Ectodermal cell (in vitro differentiated cells): ENCODE data around the gene CTSA.
"Not testable (repeated sequence)": the region's sequence is repeated elsewhere in the genome, so short reads cannot be mapped to it uniquely, and the experiment has no call there.

Experiments used
- H3K27ac ChIP-seq: 2 replicates; pipeline ENCODE4 v1.7.0; 2013; ENCODE audit warnings: mild to moderate bottlenecking, low read depth, low read length; ENCODE audit not compliant: insufficient read depth, poor library complexity, severe bottlenecking
- H3K27me3 ChIP-seq: 2 replicates; pipeline ENCODE4 v1.7.0; 2013; ENCODE audit warnings: mild to moderate bottlenecking, low read length; ENCODE audit not compliant: insufficient read depth, control insufficient read depth, poor library complexity, severe bottlenecking
- H3K36me3 ChIP-seq: one replicate; pipeline ENCODE4 v1.7.0; 2013; ENCODE audit warnings: low read length; ENCODE audit not compliant: control insufficient read depth, insufficient read depth
- H3K4me1 ChIP-seq: one replicate; pipeline ENCODE4 v1.7.0; 2013; ENCODE audit warnings: low read length; ENCODE audit not compliant: control insufficient read depth, insufficient read depth
- H3K4me3 ChIP-seq: 2 replicates; pipeline ENCODE4 v1.7.0; 2013; ENCODE audit warnings: low read depth, low read length, control low read depth; ENCODE audit not compliant: insufficient read depth
- H3K9me3 ChIP-seq: 2 replicates; pipeline ENCODE4 v1.7.0; 2013; ENCODE audit warnings: mild to moderate bottlenecking, low read length, moderate library complexity; ENCODE audit not compliant: control insufficient read depth
- WGBS, 2 experiments: methylation state at CpG; one replicate each; pipeline ENCODE4 v1.1.7; 2013; ENCODE audit warnings: missing lambda C conversion rate in 2 of 2; 5-methylcytosine and 5-hydroxymethylcytosine counted together

The CTSA gene

GRCh38 chr20:45866454-45866853, 24.7 kb upstream of the CTSA start:
- Histone ChIP-seq H3K4me1 (no peaks in the 10 kb centered on the region), H3K4me3 (no peak overlapping the region), H3K27ac (no peak overlapping the region), H3K27me3 (no peaks in the 10 kb centered on the region), H3K9me3 (no peaks in the 10 kb centered on the region), H3K36me3 (no peaks in the 10 kb centered on the region)
- 92% methylated on average over 5 of the region's 5 CpGs for WGBS, 2 experiments

GRCh38 chr20:45867136-45867818, 23.9 kb upstream of the CTSA start:
- 90 to 92% methylated on average over 6 of the region's 6 CpGs for WGBS, 2 experiments
- no peaks in the 10 kb centered on the region for H3K27me3 ChIP-seq
- no peaks in the 10 kb centered on the region for H3K36me3 ChIP-seq
- H3K4me1 ChIP-seq: no peaks in the 10 kb centered on the region
- no peak overlapping the region for H3K4me3 ChIP-seq
- H3K9me3 ChIP-seq: no peaks in the 10 kb centered on the region
- H3K27ac ChIP-seq: no peak overlapping the region

GRCh38 chr20:45867819-45868176, 23.3 kb upstream of the CTSA start:
- Histone ChIP-seq H3K27me3 (no peaks in the 10 kb centered on the region), H3K9me3 (no peaks in the 10 kb centered on the region), H3K4me1 (no peaks in the 10 kb centered on the region), H3K36me3 (no peaks in the 10 kb centered on the region), H3K4me3 (no peak overlapping the region), H3K27ac (no peak overlapping the region)

GRCh38 chr20:45872626-45873025, 18.5 kb upstream of the CTSA start:
- WGBS, 2 experiments: 85 to 94% methylated on average over 4 of the region's 4 CpGs
- Histone ChIP-seq H3K4me1 (no peaks in the 10 kb centered on the region), H3K27ac (no peak overlapping the region), H3K4me3 (no peak overlapping the region), H3K36me3 (no peaks in the 10 kb centered on the region), H3K9me3 (no peaks in the 10 kb centered on the region), H3K27me3 (no peaks in the 10 kb centered on the region)

- Histone ChIP-seq H3K27me3 (no peaks in the 10 kb centered on the region), H3K4me1 (no peaks in the 10 kb centered on the region), H3K36me3 (no peaks in the 10 kb centered on the region), H3K4me3 (no peak overlapping the region), H3K27ac (no peak overlapping the region), H3K9me3 (no peaks in the 10 kb centered on the region)
- 82 to 100% methylated on average over 1 of the region's 1 CpG for WGBS, 2 experiments
Measured at GRCh38 chr20:45873409-45874103, 17.6 kb upstream of the CTSA start.

- H3K9me3 ChIP-seq, H3K36me3 ChIP-seq, H3K27ac ChIP-seq, H3K27me3 ChIP-seq, H3K4me1 ChIP-seq, H3K4me3 ChIP-seq: not testable (repeated sequence)
- 94 to 96% methylated on average over 10 of the region's 10 CpGs for WGBS, 2 experiments
Measured at GRCh38 chr20:45874104-45874481, 17.0 kb upstream of the CTSA start.

- 86 to 90% methylated on average over 4 of the region's 4 CpGs for WGBS, 2 experiments
- Histone ChIP-seq H3K4me3 (no peak overlapping the region), H3K36me3 (no peaks in the 10 kb centered on the region), H3K4me1 (no peaks in the 10 kb centered on the region), H3K9me3 (no peaks in the 10 kb centered on the region), H3K27me3 (no peaks in the 10 kb centered on the region), H3K27ac (no peak overlapping the region)
Measured at GRCh38 chr20:45874576-45874975, 16.6 kb upstream of the CTSA start.

GRCh38 chr20:45878076-45878761, 12.9 kb upstream of the CTSA start:
- Histone ChIP-seq H3K9me3 (no peaks in the 10 kb centered on the region), H3K36me3 (peaks cover 8% of the 10 kb centered on the region), H3K27me3 (no peaks in the 10 kb centered on the region), H3K27ac (no peak overlapping the region), H3K4me1 (no peaks in the 10 kb centered on the region), H3K4me3 (no peak overlapping the region)
- WGBS, 2 experiments: 93 to 94% methylated on average over 13 of the region's 13 CpGs

GRCh38 chr20:45880988-45881788, 9.9 kb upstream of the CTSA start, which contains the start of gene ZSWIM1:
ZSWIM1 (plus strand) TSS chr20:45881227; CDS start chr20:45882593, 1,366 bp downstream.
- no peaks in the 10 kb centered on the region for H3K4me1 ChIP-seq
- peak within 1 kb of the TSS; percentile 84 for H3K4me3 ChIP-seq
- peaks cover 16% of the 10 kb centered on the region for H3K36me3 ChIP-seq
- no peaks in the 10 kb centered on the region for H3K9me3 ChIP-seq
- H3K27ac ChIP-seq: no peak within 1 kb of the TSS
- WGBS, 2 experiments: 2% methylated on average over 23 of the region's 23 CpGs
- H3K27me3 ChIP-seq: no peaks in the 10 kb centered on the region
